RWPE2 (cell line): ENCODE results near the gene UBXN6.

Experiments used
- ATAC-seq: fragments of 200-7000 bp; cut with Tn5 transposase; 3 replicates; pipeline ENCODE4 v1.9.1; 2021; ENCODE audit warnings: low read depth
- DNase-seq: peaks from one replicate; pipeline ENCODE4 v3.0.0-alpha.2; 2020; ENCODE audit warnings: low spot score
- H3K27ac ChIP-seq: fragments of 450-650 bp; 2 replicates; pipeline ENCODE4 v1.5.1; 2017; ENCODE audit warnings: mild to moderate bottlenecking; ENCODE audit not compliant: poor library complexity, severe bottlenecking
- H3K27me3 ChIP-seq: fragments of 250-450 bp; sonication (Bioruptor Pico); 2 replicates; pipeline ENCODE4 v1.5.1; 2021; ENCODE audit warnings: mild to moderate bottlenecking, moderate library complexity; ENCODE audit not compliant: insufficient read depth, poor library complexity, severe bottlenecking
- H3K36me3 ChIP-seq: fragments of 250-450 bp; sonication (Bioruptor Pico); 2 replicates; pipeline ENCODE4 v1.5.1; 2020; ENCODE audit warnings: low read depth, mild to moderate bottlenecking, moderate library complexity
- H3K4me1 ChIP-seq: fragments of 250-450 bp; sonication (Bioruptor Pico); 2 replicates; pipeline ENCODE4 v1.5.1; 2021; ENCODE audit warnings: mild to moderate bottlenecking, moderate library complexity; ENCODE audit not compliant: insufficient read depth, poor library complexity, severe bottlenecking
- H3K4me3 ChIP-seq: fragments of 250-450 bp; sonication (Bioruptor Pico); 2 replicates; pipeline ENCODE4 v1.5.1; 2021; ENCODE audit warnings: mild to moderate bottlenecking, moderate library complexity; ENCODE audit not compliant: severe bottlenecking
- H3K9me3 ChIP-seq: fragments of 250-450 bp; sonication (Bioruptor Pico); 2 replicates; pipeline ENCODE4 v1.5.1; 2021; ENCODE audit warnings: mild to moderate bottlenecking, moderate library complexity; ENCODE audit not compliant: severe bottlenecking
- TF ChIP-seq, protein P1 (sequence below): fragments of 450-650 bp; IDR thresholded peaks from one replicate; pipeline ENCODE4 v1.5.1; 2017; ENCODE audit warnings: mild to moderate bottlenecking, moderate library complexity; ENCODE audit not compliant: poor library complexity, severe bottlenecking

The UBXN6 gene

DNA sequence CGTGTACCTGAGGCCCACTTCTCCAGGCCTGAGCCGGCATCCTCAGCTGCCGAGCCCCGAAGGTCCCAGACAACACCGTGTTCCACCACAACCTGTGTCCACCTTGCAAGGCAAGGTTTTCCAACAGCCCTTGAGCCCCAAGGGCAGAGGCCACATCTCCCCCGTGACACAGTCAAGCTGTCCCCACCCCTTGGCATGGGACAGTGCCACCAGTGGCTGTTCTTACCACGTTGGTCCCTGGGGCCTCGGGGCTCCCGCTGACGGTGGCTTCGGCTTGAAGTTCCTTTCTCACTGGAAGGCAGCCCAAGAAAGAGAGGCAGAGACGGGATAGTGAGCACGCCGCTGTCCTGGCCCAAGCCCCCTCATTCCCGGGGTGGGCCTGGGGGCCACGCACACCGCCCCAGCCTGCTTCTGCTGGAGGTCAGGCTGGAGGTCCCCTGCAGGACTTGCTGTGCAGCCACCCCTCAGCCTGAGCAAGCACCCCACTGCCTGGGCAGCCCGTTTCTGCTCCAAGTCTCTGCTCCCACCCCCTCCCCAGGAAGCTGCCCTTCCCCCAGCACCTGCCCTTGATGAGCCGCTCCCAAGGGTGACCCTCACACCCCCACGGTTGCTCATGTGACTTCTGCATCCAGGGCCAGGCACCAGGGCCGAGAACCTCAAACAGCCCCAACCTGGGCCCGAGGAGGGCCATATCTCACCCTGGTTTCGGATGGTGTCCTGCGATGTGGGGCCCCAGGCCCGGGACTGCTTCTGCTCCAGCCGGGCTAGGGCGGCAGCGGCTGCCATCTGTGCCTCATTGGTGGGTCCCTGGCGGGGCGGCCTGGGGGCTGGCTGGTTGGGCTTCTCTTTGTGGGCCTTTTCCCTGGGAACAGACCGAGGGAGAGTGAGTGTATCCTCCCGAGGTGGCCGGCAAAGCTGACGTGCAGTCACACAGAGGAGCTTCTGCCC, 4.1 kb downstream of the UBXN6 start:
- TF ChIP-seq, protein P1, sequence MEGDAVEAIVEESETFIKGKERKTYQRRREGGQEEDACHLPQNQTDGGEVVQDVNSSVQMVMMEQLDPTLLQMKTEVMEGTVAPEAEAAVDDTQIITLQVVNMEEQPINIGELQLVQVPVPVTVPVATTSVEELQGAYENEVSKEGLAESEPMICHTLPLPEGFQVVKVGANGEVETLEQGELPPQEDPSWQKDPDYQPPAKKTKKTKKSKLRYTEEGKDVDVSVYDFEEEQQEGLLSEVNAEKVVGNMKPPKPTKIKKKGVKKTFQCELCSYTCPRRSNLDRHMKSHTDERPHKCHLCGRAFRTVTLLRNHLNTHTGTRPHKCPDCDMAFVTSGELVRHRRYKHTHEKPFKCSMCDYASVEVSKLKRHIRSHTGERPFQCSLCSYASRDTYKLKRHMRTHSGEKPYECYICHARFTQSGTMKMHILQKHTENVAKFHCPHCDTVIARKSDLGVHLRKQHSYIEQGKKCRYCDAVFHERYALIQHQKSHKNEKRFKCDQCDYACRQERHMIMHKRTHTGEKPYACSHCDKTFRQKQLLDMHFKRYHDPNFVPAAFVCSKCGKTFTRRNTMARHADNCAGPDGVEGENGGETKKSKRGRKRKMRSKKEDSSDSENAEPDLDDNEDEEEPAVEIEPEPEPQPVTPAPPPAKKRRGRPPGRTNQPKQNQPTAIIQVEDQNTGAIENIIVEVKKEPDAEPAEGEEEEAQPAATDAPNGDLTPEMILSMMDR, result no peak
- DNase-seq (no peak), ATAC-seq (no peak)
- Histone ChIP-seq H3K27me3 (no peaks in the 10 kb centered on the region), H3K36me3 (peaks cover 50% of the 10 kb centered on the region), H3K9me3 (no peaks in the 10 kb centered on the region), H3K27ac (no peak overlapping the region), H3K4me3 (no peak overlapping the region), H3K4me1 (peaks cover 12% of the 10 kb centered on the region)

DNA sequence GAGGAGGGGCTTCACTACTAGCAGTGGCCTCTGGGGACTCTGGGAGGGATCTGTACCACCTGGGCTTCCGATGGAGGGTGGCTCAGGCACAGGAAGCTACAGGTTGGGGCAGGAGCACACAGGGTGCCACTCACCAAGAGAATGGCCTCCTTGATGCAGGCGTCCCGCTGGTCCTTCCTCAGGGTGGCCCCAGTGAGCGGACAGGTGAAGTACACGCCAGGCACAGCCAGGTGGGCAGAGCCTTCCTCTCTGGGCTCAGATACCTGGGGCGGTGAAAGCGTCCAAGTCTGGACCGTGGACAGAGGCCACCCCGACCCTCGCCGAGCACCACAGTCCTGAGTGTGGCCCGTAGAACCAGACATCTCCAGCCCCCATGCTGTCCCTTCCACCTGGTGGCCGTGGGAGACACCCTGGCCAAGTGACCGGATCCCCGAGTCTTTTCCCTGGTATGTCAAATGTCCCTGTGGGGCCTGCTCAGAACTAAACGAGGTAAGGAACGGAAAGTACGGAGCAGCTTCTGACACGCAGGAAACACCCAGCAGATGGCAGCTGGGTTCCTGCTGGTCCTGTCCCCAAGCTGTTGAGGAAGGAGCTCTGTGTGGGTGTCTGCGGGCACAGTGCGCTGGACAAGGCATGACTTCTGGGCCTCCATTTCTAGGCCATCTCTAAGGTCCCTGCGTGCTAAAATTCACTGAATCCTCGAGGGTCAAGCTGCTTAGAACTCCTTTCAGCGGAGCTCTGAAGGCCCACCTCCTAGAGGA, 5.2 kb downstream of the UBXN6 start:
- peaks cover 61% of the 10 kb centered on the region for H3K36me3 ChIP-seq
- no peak for ATAC-seq

DNA sequence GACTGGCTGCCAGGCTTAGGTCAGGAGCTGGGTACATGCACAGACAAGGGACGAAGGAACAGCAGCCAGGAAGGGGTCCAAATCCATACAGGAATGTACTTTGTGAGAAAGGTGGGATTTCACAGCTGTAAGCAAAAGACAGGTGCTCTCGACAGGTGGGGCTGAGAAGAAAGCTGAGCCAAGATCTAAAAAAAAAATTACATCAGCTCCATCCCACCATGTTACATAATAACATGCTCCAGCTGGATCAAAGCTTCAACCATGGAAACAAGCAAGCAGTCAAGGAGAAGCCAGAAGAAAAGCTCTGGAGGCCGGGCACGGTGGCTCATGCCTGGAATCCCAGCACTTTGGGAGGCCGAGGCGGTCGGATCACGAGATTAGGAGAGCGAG, 8.0 kb downstream of the UBXN6 start:
- no peak overlapping the region for H3K27ac ChIP-seq
- peaks cover under 1% of the 10 kb centered on the region for H3K4me1 ChIP-seq
- DNase-seq (no peak), ATAC-seq (no peak)
- TF ChIP-seq, protein P1, result no peak
- peaks cover 83% of the 10 kb centered on the region for H3K36me3 ChIP-seq
- H3K27me3 ChIP-seq, result no peaks in the 10 kb centered on the region
- no peak overlapping the region for H3K4me3 ChIP-seq
- H3K9me3 ChIP-seq, result no peaks in the 10 kb centered on the region

More for the DNA sequence above, 5.2 kb downstream of the UBXN6 start:
- Histone ChIP-seq H3K4me1 (peaks cover 12% of the 10 kb centered on the region), H3K4me3 (no peak overlapping the region), H3K27ac (no peak overlapping the region), H3K27me3 (no peaks in the 10 kb centered on the region), H3K9me3 (no peaks in the 10 kb centered on the region)
- TF ChIP-seq, protein P1, result no peak
- no peak for DNase-seq

DNA sequence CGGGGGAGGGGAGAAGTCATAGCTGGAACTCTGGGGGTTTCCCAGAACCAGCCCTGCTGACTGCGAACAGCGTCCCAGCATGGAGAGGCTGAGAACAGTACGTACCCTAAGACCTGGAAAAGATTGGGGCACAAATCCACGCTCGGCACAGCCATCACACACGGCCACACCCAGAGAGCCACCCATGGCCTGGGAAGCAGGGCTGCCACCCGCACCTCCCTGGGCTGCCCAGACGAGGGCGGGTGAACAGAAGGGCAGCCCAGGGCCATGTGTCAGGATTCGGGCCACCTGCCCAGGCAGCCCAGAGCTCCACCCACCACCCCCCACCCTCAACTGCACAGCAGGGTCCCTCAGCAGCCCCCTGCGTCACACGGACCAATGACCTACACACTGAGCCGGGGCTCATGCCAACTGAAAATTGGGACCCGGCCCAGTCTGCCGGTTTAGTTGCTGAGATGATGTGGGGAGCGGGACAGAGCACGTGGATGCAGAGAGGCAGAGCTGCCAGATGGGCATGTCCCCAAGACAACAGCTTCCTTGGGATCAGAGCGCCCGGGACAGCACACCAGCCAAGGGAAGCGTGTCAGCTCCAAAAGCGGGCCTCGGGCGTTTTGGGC, 8.5 kb downstream of the UBXN6 start:
- no peak for ATAC-seq
- no peaks in the 10 kb centered on the region for H3K4me1 ChIP-seq
- DNase-seq, result no peak
- no peak overlapping the region for H3K4me3 ChIP-seq
- H3K27me3 ChIP-seq, result no peaks in the 10 kb centered on the region
- no peaks in the 10 kb centered on the region for H3K9me3 ChIP-seq
- peaks cover 79% of the 10 kb centered on the region for H3K36me3 ChIP-seq
- no peak overlapping the region for H3K27ac ChIP-seq
- TF ChIP-seq, protein P1, result no peak
